ENCODE measurements around the gene SRSF5. TPM values are rescaled to one million over a fixed set of nuclear protein-coding genes. Genes with fewer than 3 reads are reported as not detected.

Gene SRSF5
- total and polyA plus RNA-seq, 2 donors (not counting 3 experiments of a cell fraction or from before 2014, with no cell fraction given), result 192 to 253 TPM

- Histone ChIP-seq H3K27ac (ENCODE audit: insufficient read depth, low read depth, low read length) (no peak overlapping the region), H3K9ac (replicated peaks; ENCODE audit: extremely low read depth, insufficient read depth, low read length) (no peak overlapping the region), H3K9me3 (replicated peaks; ENCODE audit: control insufficient read depth, insufficient read depth, low read length) (no peaks in the 10 kb centered on the region), H3K27me3 (ENCODE audit: control insufficient read depth in 2 of 2, insufficient read depth in 2 of 2, low read length in 2 of 2) (peaks cover 0 to 2% of the 10 kb centered on the region in 2 experiments), H3K36me3 (ENCODE audit: control insufficient read depth in 2 of 2, extremely low read depth in 1 of 2, insufficient read depth in 2 of 2, low read length in 2 of 2) (no peaks in the 10 kb centered on the region), H3K4me2 (ENCODE audit: insufficient read depth, low read length) (no peak overlapping the region), H3K4me1 (ENCODE audit: control insufficient read depth, extremely low read depth, insufficient read depth, low read length) (no peaks in the 10 kb centered on the region), H3K4me3 (replicated peaks in 1 of 3; ENCODE audit: insufficient read depth in 1 of 3, low read depth in 1 of 3, low read length in 3 of 3) (no peak overlapping the region), H3K9me1 (replicated peaks; ENCODE audit: control insufficient read depth, extremely low read depth, insufficient read depth, low read length) (no peaks in the 10 kb centered on the region), H2AFZ (ENCODE audit: low read depth, low read length) (no peak overlapping the region), H4K20me1 (replicated peaks; ENCODE audit: control insufficient read depth, extremely low read depth, insufficient read depth, low read length) (no peaks in the 10 kb centered on the region), H3K79me2 (ENCODE audit: control insufficient read depth, insufficient read depth, low read length) (no peaks in the 10 kb centered on the region)
- ChIA-PET CTCF (no interaction called here), POLR2A (no interaction called here)
- BruUV-seq (replicated peaks), result no TSS peak
- FAIRE-seq (no peak), DNase-seq (ENCODE audit: low read depth, low spot score) (no peak)
- TF ChIP-seq GATA2 (IDR thresholded peaks at IDR 0.05; ENCODE audit: insufficient read depth, insufficient read length, low read depth, low read length), result no peak
- TF ChIP-seq POLR2AphosphoS5 (IDR thresholded peaks at IDR 0.05; ENCODE audit: insufficient read depth, low read depth, low read length), result no peak
- no peak for TF ChIP-seq JUN (IDR thresholded peaks at IDR 0.05; ENCODE audit: borderline replicate concordance, insufficient read depth, insufficient read length, low read depth)
- TF ChIP-seq CTCF (IDR thresholded peaks at IDR 0.05; ENCODE audit: extremely low read depth in 1 of 2, insufficient read depth in 1 of 2, low read depth in 1 of 2, low read length in 2 of 2), result no peak
- TF ChIP-seq EZH2 (IDR thresholded peaks at IDR 0.05; ENCODE audit: borderline replicate concordance, low read depth, low read length, severe bottlenecking), result no peak
- TF ChIP-seq FOS (IDR thresholded peaks at IDR 0.05; ENCODE audit: borderline replicate concordance, insufficient read depth, low read length), result no peak
- no peak for TF ChIP-seq MYC (IDR thresholded peaks at IDR 0.05; ENCODE audit: low read depth, low read length)
- no peak for TF ChIP-seq POLR2A (IDR thresholded peaks at IDR 0.05; ENCODE audit: low read depth, low read length)
- no peak for TF ChIP-seq MAX (IDR thresholded peaks at IDR 0.05; ENCODE audit: insufficient read depth, insufficient read length)
- dilution Hi-C loops (cut with MboI; ENCODE audit: extremely low pct_ligation_motif_present, low sequenced_read_pairs), result no loop called here
- intact Hi-C loops (cut with micrococcal nuclease), result no loop called here
Observed at GRCh38 chr14:69795691-69796090, 28.7 kb downstream of the SRSF5 start.

Measured in endothelial cell of umbilical vein (primary cell).